HG03159 (cell line): ENCODE measurements around the gene CHRNA4.

ENCODE experiments used
- ATAC-seq: cut with Tn5 transposase; IDR thresholded peaks from one replicate; pipeline ENCODE4 v1.9.1; 2021; ENCODE audit warnings: mild to moderate bottlenecking, moderate library complexity; ENCODE audit not compliant: unreplicated experiment

The CHRNA4 gene

DNA sequence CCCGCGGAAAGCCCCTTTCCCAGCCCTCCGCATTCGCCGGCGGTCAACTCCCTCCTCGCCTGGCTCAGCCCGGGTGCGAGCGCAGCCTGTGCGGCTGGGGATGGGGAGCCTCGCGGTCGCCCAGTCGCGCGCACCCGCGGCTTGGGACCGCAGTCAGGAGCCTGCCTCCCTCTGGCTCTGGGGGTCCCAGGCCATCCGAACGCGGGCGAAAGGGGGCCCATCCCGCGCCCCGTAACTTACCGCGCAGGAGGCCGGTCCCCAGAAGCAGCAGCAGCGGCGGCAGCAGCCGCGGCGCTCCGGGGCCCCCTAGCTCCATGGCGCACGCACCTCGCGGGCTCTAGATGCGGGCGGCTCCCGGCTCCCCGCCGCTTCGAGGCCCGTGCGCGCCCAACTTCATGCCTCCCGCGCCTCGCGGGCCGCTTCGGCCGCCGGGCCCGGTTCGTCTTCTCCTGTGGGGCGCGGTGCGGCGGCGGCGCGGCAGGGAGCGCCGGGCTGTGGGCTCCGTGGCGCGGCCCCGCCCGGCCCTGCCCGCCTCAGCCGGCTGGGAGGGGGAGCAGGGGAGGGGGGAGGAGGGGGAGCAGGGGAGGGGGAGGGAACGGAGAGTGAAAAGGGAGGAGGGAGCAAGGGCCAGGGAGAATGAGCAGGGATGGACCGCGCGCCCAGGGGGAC lies at the start of gene CHRNA4:
Gene CHRNA4 (minus strand): TSS at position 500 of the 669 bp plus-strand sequence. CDS start 184 bp downstream, at position 316.
- ATAC-seq = no peak

DNA sequence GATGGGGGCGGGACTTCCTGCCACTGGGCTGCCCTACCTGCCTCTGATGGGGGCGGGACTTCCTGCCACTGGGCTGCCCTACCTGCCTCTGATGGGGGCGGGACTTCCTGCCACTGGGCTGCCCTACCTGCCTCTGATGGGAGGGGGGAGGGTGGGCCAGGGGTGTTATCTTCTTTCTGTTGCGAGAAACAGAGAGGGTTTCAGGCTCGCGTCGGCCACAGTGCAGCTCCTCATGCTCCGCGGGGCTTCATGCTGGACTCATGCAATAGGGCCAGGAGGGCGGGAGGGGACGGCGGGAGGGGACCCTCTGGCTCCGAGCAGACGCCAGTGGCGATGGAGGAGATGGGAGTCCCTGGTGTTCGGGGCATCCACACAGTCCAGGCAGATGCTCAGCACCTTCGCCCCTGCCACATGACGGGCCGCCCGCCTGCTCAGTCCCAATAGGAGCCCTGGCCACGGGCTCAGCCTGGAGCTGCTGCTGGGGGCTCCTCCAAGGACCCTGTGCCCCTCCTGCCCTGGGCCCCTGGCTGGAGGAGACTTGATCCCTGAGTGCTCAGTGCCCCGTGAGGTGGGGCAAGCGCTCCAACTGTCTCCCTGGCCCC lies 48.8 kb upstream of the CHRNA4 start:
- ATAC-seq = no peak

DNA sequence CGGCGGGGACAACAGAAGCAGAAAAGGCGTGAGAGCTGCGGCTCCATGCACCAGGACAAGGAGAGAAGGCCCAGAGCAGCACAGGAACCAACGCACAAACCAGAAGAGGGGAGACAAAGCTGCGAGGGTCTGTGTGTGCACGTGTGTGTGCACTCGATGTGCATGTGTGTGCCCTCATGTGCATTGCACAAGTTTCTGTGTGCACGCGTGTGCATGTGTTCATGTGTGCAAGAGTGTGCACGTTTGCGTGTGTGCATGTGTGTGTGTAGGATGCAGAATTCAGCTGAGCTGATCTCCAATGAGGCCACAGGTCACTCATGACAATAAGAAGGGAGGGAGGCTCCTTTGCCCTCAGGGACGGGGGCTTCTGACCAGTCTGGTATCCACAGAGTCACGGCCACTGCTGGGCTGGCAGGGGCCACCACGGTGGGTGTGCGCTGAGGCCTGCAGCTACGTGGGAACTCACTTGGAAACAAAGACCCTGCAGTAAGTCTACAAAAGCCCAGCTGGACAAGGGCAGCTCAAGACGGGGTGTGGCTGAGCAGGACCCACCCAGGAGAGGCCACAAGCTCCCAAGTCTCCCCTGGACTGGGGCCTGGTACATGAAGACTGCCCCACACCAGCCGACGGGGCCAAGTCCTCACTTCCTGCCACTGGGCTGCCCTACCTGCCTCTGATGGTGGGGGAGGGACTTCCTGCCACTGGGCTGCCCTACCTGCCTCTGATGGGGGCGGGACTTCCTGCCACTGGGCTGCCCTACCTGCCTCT lies 48.1 kb upstream of the CHRNA4 start:
- no peak for ATAC-seq

DNA sequence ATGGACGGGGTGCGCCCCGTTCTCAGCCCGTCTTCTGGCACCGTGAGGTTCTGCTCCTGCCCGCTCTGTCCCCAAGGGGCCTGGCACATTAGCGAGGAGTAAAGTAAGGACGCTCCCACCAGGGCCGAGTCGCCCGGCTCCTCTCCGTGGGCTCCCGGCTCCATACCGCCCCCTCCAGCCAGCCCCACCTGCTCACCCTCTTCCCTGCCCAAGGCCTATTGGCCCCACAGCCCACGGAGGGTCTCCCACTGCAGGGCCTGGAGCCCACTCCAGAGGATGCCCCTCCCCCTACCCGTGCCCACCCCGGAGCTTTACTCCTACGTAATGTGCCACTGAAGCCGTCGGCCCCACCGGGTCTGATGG lies 47.5 kb upstream of the CHRNA4 start:
- no peak for ATAC-seq

DNA sequence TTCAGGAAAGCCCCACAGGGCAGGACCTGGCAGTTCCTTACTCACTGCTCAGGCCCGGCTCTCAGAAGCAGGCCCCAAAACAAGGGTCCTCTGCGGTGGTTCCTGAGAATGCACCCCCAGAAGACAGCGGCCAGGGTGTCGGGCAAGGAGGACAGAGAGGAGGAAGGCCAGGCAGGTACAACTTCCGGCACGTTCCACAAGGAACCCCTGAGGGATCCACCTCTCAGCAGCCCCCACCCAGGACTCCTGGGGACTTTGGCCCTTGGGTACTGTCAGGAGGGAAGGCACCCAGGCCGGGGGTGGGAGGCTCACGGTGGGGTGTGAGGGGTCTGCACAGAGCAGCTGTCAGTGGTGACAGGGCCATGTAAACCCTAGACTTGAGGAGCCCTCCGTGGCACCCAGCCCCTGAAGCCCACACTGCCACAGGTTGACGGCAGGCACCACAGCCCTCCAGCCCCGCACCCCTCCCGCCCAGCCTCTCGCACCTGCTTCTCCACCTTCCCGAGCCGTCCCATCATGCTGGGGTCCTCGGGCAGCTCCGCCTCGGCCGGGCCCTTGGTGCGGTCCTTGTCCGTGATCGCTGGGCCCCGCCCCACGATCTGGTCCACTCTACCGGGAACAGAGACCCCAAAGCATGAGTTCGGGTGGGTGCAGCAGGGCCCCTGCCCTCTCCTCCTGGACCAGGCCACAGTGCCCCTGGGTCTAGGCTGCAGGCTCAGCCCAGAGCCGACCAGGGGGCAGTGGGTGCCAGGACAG lies 47.0 kb upstream of the CHRNA4 start:
- no peak for ATAC-seq

DNA sequence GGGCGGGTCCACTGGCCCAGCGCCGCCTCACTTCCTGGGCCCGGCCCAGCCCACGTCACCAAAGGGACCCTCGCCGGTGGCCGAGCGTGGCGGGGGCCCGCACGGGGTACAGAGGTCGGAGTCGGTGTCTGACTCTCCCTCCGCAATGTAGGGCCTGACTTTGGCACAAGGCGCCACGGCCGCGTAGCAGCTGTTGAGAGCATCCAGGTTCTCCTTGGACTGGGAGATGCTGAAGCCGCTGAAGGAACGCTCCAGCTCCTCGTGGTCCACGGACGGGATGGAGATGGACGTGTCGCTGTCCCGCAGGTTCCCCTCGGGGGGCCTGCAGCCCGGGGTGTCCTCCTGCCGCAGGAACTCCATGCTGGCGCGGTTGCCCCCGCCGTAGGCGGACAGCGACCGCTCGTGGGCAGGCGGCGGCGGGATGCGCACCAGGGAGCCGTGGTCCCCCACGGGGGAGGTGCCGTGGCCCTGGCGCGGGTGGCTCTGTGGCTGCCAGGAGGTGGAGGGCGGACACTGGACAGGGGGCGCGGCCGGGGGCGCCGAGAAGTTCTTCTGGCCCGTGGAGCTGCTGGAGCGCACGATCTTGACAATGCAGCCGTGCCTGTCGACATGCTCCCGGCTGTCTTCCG lies 45.6 kb upstream of the CHRNA4 start:
- ATAC-seq = no peak

DNA sequence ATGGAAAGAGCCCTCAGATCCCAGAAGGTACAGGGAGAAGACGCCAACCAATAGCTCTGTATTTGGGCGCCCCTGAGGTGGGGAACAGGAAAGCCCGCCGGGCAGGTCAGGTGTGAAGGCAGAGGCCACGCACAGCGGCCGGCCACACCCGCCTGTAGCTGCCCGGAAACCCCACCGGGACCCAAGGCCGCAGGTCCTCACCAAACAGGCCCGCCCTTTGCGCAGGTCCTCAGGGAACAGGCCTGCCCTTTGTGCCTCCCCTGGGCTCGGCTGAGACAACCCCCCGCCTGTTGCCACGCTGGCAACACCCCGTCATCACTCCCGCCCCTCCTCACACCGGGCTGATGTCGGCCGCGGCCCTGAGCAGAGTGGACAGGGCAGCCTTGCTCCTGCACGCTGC lies 44.9 kb upstream of the CHRNA4 start:
- no peak for ATAC-seq

DNA sequence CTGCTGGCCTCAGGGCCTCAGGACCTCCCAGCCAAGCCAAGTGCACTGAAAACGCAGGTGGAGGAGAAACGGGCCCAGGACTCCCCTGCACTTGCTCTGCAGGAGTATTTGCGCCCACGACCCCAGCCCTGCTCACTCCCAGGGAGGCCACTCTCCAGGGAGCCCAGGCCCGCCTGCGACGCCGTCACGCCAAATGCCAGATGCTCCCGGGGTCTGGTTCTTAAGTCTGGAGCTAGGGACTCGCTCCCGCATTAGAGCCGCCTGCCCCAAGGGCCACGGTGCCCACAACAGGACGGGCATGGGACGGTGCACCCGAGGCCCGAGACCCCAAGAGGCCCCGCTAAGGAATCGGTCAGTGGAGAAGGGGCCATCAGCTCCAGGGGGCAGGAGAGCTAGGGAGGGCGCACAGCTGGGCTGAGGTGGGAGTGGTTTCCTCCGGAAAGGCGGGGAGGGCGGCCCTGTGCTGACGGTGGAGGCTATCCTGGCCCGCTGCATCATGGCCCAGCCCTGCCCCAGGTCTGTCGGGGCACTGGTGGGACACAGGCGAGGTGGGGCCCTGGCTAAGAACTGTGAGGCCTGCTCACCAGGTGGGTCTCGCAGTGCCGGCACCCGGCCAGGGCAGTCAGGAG lies 44.1 kb upstream of the CHRNA4 start:
- no peak for ATAC-seq

DNA sequence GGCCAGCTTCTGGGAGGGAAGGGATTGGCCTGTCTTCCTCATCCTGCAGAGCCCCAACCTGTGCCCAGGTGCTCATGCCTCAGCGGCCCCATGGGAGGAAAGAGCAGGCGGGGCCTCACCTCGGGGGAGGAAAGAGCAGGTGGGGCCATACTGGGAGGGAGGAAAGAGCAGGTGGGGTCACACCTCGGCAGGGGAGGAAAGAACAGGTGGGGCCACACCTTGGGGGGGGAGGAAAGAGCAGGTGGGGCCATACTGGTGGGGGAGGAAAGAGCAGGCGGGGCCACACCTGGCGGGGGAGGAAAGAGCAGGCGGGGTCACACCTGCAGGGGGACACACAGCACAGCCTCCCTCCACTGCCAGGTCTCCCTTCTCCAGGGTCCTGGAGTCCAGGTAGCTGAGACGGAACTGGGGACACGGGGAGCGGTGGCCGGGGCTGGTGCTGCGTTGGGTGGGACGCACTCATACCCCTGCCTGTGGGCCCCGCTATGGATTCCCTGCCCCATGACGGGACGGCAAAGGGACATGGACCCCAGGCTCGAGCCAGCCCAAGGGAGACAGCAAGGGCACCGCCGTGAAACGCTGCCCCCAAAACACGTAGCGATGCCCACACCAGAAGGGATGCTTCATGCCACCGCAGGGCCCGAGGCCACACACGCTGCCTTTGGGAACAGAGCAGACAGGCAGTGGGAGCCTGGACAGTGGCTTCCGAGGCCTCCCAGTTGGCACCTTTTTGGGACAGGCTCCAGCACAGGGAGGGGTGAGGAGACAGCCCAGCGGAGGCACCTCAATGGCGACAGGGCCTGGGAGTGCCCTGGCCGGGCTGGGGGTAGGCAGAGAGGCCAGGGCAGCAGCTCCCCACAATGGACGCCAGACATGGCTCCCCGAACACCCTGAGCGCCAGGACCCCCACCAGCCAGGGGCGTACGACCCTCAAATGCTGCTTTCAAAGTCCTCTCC lies 43.3 kb upstream of the CHRNA4 start:
- no peak for ATAC-seq

DNA sequence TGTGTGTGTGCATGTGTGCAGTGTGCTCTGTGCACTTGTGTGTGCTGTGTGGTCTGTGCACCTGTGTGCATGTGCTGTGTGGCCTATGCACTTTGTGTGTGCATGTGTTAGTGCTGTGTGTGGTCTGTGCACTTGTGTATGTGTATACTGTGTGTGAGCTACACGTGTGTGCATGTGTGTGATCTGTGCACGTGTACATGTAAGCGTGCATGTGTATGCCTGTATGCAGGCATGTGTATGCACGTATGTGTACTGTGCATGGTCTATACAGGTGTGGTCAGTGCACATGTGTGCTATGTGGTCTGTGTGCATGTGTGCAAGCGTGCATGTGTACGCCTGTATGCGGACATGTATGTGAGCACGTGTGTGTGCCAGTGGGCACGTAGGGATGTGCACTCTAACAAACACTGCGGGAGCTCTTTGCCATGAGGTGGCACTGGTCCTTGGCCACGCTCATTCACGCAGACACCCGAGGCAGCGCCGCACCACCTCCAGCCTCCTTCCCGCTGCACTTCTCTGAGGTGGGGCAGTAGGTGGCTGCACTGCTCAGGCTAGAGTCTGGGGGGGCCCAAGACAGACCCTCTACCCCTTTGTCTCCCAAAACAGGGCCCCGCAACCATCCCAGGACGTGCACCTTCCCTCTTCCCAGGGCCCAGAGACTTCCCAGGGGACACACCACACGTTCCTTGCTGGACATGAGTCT lies 42.4 kb upstream of the CHRNA4 start:
- ATAC-seq = no peak

DNA sequence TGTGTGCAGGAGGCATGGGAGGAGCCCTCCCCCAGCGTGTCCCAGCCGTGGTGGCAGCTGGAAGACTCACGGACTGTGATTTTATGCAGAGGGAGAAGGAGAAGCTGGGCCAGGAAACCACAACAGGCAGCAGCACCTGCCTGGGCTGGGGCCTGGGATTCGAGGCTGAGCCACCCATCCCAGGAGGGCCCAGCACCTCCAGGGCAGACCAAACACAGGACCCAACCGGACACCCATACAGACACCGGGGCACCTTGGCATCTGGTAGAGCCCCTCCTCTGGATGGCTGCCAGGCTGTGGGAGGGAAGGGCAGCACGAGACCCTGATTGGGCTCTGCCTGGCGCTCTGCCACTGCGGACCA lies 41.7 kb upstream of the CHRNA4 start:
- no peak for ATAC-seq

DNA sequence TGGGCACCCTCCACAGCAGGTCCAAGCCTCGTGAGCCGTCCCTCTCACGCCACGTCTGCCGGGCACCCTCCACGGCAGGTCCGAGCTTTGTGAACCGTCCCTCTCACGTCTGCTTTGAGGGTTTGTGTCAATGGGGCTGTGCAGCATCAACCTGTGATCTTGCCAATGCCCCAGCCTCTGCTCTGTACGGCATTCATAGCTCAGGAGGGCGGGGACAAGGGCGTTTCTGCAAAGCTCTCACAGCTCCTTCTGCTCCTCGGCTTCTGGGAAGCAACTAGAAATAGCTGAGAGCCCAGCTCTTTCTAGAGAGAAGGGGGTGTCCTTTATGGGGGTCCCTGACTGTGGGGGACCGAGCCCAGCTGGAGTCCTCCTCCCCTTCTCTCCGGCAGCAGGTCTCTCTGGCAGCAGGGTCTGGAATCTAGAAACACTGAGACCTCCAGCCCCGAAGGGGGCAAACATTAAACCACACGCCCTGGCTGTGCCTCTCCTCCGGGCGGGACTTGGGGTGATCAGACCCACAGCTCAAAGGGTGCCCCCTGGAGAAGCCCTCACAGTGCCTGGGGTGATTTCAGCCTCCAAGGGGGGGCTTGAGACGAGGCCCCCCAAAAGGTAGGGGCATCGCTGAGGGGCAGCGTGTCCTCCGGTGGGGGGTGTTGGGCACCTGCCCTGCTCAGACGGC lies 41.2 kb upstream of the CHRNA4 start:
- no peak for ATAC-seq

DNA sequence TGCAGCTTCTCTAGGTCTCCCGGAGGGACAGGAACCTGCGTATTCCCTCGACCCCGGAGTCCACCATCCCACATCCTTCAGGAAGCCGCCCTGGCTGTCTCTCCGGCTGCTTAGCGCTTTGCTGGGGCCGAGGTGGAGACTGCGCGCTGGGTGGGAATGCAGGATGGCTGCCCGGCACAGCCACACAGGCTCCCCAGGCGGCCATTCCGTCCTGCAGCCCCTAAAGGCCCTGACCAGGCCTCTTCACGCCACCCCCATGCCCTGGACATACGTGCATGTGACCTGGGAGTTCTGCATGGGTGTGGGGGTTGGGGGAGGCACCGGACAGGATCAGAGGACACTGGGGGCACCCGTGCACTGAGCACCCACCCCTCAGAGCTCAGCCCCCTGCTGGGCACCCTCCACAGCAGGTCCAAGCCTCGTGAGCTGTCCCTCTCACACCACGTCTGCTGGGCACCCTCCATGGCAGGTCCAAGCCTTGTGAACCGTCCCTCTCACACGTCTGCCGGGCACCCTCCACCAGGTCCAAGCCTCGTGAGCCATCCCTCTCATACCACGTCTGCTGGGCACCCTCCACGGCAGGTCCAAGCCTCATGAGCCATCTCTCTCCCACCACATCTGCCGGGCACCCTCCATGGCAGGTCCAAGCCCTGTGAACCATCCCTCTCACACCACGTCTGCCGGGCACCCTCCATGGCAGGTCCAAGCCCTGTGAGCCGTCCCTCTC lies 40.4 kb upstream of the CHRNA4 start:
- no peak for ATAC-seq

DNA sequence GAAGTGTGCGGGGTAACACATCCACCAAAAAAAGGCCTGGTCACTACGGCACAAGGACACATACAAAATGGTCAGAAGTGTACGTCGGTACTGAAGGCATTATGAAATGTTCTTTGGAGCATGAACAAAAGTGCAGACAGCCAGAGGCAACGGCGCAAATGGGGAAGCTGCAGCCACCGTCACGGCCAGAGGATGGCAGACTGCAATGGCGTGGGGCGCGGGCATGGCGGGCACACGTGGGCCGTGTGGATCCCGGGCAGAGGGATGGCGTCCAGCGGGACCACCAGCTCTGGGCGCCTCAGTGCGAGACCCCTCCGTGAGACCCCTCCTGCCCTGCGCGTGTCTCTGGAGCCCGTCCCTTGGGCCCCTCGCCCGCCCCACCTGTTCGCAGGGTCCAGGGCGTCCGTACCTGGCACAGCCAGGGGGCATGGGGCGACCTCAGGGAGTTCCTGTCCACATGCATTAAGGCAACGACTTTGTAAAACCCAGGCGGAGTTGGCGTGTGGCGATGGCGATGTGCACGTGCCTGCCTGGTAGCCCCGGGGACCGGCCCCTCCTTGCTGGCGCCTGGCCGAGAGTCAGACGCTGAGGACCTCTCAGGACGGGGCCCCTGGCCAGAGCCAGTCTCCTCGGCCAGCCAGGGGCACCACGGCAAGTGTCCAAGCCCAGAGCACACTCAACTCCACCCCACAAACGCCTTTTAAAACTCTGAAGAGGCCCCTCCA lies 39.5 kb upstream of the CHRNA4 start:
- ATAC-seq = no peak

DNA sequence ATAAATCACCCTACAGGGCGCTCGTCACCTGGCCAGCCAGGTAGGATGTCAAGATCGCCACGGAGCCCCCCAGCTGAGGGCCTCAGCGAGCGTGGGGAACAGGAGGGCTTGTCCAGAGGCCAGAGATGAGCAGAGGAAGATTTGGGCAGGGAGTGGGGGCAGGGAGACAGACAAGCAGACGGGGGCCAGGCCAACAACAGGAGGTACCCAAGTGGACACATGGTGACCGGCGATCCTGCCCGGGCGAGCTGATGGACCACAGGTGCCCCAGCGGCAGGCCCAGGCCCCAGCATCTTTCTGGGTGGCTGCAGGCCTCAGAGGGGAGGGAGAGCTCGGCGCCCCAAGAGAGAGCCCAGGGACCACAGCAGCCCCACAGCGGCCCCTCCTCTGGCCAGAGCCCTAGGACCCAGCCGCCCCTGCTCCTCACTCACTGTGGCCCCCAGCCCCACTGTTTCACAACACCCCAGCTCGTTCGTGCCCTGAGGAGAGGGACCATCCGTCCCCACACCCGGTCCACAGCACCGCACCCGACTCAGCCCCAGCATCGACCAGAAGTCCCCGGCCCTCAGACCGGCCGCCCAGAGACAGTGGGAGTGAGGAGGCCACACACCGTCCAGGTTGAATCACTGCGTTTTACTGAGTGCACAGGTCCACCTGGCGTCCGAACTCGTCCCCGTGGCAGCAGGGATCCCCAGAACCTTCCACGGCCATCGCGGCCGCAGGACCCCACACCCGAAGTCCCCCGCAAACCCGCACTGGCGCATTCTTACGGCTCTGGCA lies 38.6 kb upstream of the CHRNA4 start:
- no peak for ATAC-seq
